ENCODE results near the gene MMP24. TPM values are rescaled to one million over a fixed set of nuclear protein-coding genes. Genes with fewer than 3 reads are reported as not detected.

MMP24 gene
- total and polyA plus RNA-seq, 2 of the 13 experiments (the other 11 are each of a cell fraction or from before 2014, with no cell fraction given), result 0.29 to 0.35 TPM

DNA sequence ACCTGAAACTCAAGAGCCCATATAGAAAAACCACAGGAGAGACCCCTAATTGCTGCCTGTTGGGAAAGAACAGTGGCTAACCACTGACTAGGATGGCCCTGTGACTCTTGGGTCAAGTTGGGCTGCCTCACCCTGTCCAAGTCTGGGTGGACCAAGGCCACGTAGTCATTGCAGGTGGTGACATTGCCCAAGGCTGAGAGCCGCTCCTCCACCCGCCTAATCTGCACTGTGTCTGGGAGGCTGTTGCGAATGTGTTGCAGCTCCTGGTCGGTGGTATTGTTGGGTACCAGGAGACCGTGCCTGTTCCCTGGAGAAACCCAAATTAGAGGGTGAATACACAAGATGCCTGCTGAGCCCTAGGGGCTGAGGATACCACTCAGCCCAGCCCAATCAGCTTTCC lies 54.0 kb downstream of the MMP24 start:
- intact Hi-C loops (cut with micrococcal nuclease; ENCODE audit: unreplicated experiment) (no loop called here), in situ Hi-C loops (cut with HindIII; ENCODE audit: extremely low pct_ligation_motif_present, low pct_unique_long_range_greater_than_20kb) (no loop called here)
- Histone ChIP-seq H3K9ac (ENCODE audit: insufficient read depth, low read depth, low read length) (no peak overlapping the region), H3K79me2 (ENCODE audit: insufficient read depth, low read length) (peaks cover 43% of the 10 kb centered on the region), H3K4me3 (replicated peaks in 1 of 3; ENCODE audit: insufficient read depth in 1 of 3, low read depth in 2 of 3, low read length in 3 of 3) (no peak overlapping the region), H3K4me2 (ENCODE audit: low read depth, low read length) (no peak overlapping the region), H3K27ac (ENCODE audit: extremely low read length, insufficient read depth, low read length) (no peak overlapping the region), H4K20me1 (ENCODE audit: insufficient read depth, low read length) (peaks cover 33% of the 10 kb centered on the region), H3K36me3 (replicated peaks in 1 of 2; ENCODE audit: control insufficient read depth in 1 of 2, insufficient read depth in 2 of 2, low read length in 2 of 2) (peaks cover 30 to 54% of the 10 kb centered on the region in 2 experiments), H3K27me3 (ENCODE audit: control insufficient read depth in 1 of 2, insufficient read depth in 2 of 2, low read length in 2 of 2) (no peaks in the 10 kb centered on the region; a peak in 1 of 5 replicates), H2AFZ (ENCODE audit: low read length) (no peak overlapping the region), H3K4me1 (ENCODE audit: insufficient read depth, low read length) (peaks cover 45% of the 10 kb centered on the region), H3K9me3 (ENCODE audit: low read length) (no peaks in the 10 kb centered on the region)
- BruUV-seq (replicated peaks), result no TSS peak
- FAIRE-seq, result no peak
- ChIA-PET POLR2A (interaction anchor here (1.0 to 2.1 kb wide), 3 partner anchors 11 to 25 kb away, joined by 3 to 10 read pairs (median 3); no protein-coding TSS in a partner anchor), CTCF (ENCODE audit: low intra/inter-chr PET ratio, low total read pairs) (no interaction called here)
- no peak for ATAC-seq
- no peak for DNase-seq (ENCODE audit: low spot score)
- 100% methylated on average over 5 of the region's 6 CpGs for WGBS (ENCODE audit: low lambda C conversion rate)
- TF ChIP-seq ZNF253 (CRISPR knock-in tag; IDR thresholded peaks at IDR 0.05; ENCODE audit: borderline replicate concordance) (0 out of 2 replicates have a peak, but pooled peaks have one; percentile 14), JUND (CRISPR knock-in tag; IDR thresholded peaks at IDR 0.05) (no peak), CEBPB (IDR thresholded peaks at IDR 0.05; ENCODE audit: borderline replicate concordance, low read depth, low read length) (peak; percentile 9; the same call in 1 of the 2 replicates), ZNF883 (CRISPR knock-in tag; IDR thresholded peaks at IDR 0.05; ENCODE audit: not compliant biosample characterization) (peak; percentile 1), AGO2 (optimal IDR thresholded peaks at IDR 0.05; ENCODE audit: low read depth, low read length) (peak; percentile 31), ZSCAN9 (CRISPR knock-in tag; IDR thresholded peaks at IDR 0.05; ENCODE audit: borderline replicate concordance) (no peak), ZNF331 (CRISPR knock-in tag; IDR thresholded peaks at IDR 0.05) (no peak), POLR2AphosphoS2 (IDR thresholded peaks at IDR 0.05; ENCODE audit: low read depth, low read length) (peak; percentile 65; the same call in 1 of the 2 replicates), PHF20 (CRISPR knock-in tag; IDR thresholded peaks at IDR 0.05) (no peak)

Measured in HepG2 (cell line).